Measurements from ENCODE around the gene NMRAL1. TPM values are rescaled to one million over a fixed set of nuclear protein-coding genes. Genes with fewer than 3 reads are reported as not detected.

Gene NMRAL1
- total RNA-seq, 1 experiment from 2014 or later: 48.6 TPM

DNA sequence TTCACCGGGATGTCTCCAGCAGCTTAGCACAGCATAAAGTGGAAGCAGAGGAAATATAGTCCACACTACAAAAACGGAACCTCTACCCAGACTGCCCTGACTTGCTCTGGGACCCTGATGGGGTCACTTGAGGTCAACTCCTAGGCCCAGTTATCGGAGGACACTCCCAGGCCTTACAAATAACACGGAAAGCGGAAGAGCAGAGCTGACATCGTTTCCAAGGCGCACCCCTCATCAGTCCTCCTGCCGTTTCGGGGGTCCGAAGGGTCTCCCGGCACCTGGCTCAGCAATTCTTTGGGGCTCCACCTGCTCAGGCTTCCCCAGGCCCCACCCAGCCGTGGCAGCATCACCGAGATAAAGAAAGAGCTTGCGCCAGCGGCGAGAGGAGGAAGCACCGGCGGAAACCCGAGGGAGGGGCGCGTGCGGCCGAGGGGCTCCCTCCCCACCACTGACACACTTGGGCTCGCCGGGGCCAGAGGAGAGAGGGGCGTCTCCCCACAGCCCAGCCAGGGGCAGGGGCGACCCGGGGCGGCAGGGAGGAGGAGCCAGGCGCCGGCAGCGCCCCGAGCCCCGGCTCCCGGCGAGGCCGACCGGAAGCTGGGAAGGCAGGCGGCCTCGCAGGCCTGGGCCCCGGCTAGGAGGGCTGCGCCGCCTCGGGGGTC lies 58.8 kb downstream of the NMRAL1 start:
- H3K27ac Mint-ChIP-seq (ENCODE audit: low read depth, unreplicated experiment): peak overlapping the region; percentile 60
- intact Hi-C loops (cut with micrococcal nuclease): no loop called here
- H3K4me3 Mint-ChIP-seq (ENCODE audit: unreplicated experiment): peak overlapping the region; percentile 86
- CTCF ChIA-PET: interaction anchor here (0.6 to 5.1 kb wide), 4 partner anchors 11 to 139 kb away, joined by 3 to 40 read pairs (median 4); no protein-coding TSS in a partner anchor
- TF ChIP-seq, protein P1, sequence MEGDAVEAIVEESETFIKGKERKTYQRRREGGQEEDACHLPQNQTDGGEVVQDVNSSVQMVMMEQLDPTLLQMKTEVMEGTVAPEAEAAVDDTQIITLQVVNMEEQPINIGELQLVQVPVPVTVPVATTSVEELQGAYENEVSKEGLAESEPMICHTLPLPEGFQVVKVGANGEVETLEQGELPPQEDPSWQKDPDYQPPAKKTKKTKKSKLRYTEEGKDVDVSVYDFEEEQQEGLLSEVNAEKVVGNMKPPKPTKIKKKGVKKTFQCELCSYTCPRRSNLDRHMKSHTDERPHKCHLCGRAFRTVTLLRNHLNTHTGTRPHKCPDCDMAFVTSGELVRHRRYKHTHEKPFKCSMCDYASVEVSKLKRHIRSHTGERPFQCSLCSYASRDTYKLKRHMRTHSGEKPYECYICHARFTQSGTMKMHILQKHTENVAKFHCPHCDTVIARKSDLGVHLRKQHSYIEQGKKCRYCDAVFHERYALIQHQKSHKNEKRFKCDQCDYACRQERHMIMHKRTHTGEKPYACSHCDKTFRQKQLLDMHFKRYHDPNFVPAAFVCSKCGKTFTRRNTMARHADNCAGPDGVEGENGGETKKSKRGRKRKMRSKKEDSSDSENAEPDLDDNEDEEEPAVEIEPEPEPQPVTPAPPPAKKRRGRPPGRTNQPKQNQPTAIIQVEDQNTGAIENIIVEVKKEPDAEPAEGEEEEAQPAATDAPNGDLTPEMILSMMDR (IDR thresholded peaks at IDR 0.05; ENCODE audit: unreplicated experiment): no peak
- H3K36me3 Mint-ChIP-seq (ENCODE audit: insufficient read depth, unreplicated experiment): peaks cover 5% of the 10 kb centered on the region
- peak; percentile 27 for DNase-seq (ENCODE audit: unreplicated experiment)
- no TSS peak for BruUV-seq (replicated peaks)
- no peaks in the 10 kb centered on the region for H3K9me3 Mint-ChIP-seq (ENCODE audit: unreplicated experiment)
- H3K4me1 Mint-ChIP-seq (ENCODE audit: insufficient read depth, unreplicated experiment): peaks cover 22% of the 10 kb centered on the region
- POLR2A ChIA-PET: interaction anchor here (0.6 to 2.4 kb wide), 8 partner anchors 10 to 418 kb away, joined by 3 to 9 read pairs (median 4); partner anchors contain the start of genes DNAJA3 and NMRAL1
- H3K27me3 Mint-ChIP-seq (ENCODE audit: insufficient read depth, unreplicated experiment): no peaks in the 10 kb centered on the region

DNA sequence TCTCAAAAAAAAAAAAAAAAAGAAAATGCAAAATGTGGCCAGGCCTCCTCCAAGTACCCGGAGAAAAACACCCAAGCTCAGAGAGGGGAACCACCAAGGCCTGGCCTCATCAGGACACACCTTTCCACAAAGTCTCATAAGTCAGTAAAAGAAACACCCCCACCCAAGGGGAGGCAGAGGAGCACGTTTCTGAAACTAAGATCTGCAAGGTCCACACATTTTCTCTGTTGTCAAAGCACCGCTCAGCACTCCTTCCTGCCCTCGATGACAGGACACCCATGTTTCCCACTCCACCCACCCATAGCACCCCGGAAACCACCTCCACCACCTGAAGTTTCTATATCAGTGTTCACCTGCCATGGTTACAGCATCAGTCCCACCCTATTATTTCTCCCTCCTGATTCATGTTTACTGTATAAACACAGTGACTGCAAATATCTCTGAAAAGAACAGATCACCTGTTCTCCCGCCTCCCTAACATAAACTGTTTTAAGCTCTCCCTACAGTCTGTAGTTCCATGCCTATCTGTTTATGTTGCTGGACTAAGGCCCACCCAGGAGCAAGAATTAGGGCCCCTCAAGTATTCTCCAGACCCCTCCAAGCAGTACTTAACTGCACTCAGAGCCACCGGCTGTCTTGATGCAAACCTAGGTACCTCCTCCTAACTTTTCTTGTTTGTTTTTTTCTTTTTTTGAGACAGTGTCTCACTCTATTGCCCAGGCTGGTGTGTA lies 60.1 kb downstream of the NMRAL1 start:
- TF ChIP-seq, protein P1 (IDR thresholded peaks at IDR 0.05; ENCODE audit: unreplicated experiment): no peak

DNA sequence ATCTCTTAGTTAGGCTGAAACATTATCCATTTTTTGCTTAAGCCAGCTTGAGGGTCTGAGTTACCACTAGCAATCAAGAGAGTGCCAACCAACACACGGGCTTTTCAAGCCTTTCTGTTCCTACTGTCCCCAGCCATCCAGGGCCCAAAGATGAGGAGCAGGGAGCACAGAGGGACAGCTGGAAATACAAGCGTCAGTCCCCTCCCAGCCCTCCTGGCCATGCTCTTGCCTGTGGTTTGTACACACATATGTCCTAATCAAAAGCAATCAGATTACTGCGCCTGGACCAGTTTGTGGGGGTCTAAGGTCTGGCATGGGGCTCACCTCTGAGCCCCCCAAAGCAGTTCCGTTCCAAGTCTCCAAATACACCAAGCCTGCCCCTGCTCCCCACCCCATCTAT lies 61.6 kb downstream of the NMRAL1 start:
- CTCF ChIA-PET: interaction anchor here (0.6 to 4.9 kb wide), 3 partner anchors 11 to 59 kb away, joined by 4 to 40 read pairs (median 13); no protein-coding TSS in a partner anchor

More for the DNA sequence above, 60.1 kb downstream of the NMRAL1 start:
- BruUV-seq (replicated peaks): no TSS peak
- Mint-ChIP-seq H3K27me3 (ENCODE audit: insufficient read depth, unreplicated experiment) (no peaks in the 10 kb centered on the region), H3K36me3 (ENCODE audit: insufficient read depth, unreplicated experiment) (peaks cover 5% of the 10 kb centered on the region), H3K27ac (ENCODE audit: low read depth, unreplicated experiment) (no peak overlapping the region), H3K4me1 (ENCODE audit: insufficient read depth, unreplicated experiment) (peaks cover 27% of the 10 kb centered on the region), H3K9me3 (ENCODE audit: unreplicated experiment) (no peaks in the 10 kb centered on the region), H3K4me3 (ENCODE audit: unreplicated experiment) (no peak overlapping the region)
- CTCF ChIA-PET: interaction anchor here (0.8 to 5.1 kb wide), 7 partner anchors 9 to 172 kb away, joined by 4 to 40 read pairs (median 5); no protein-coding TSS in a partner anchor
- DNase-seq (ENCODE audit: unreplicated experiment): no peak
- POLR2A ChIA-PET: interaction anchor here (0.6 to 2.4 kb wide), 2 partner anchors 12 to 80 kb away, joined by 3 to 9 read pairs; no protein-coding TSS in a partner anchor
- intact Hi-C loops (cut with micrococcal nuclease): no loop called here

More for the DNA sequence above, 61.6 kb downstream of the NMRAL1 start:
- TF ChIP-seq, protein P1 (IDR thresholded peaks at IDR 0.05; ENCODE audit: unreplicated experiment): no peak
- BruUV-seq (replicated peaks): no TSS peak
- no peak overlapping the region for H3K4me3 Mint-ChIP-seq (ENCODE audit: unreplicated experiment)
- intact Hi-C loops (cut with micrococcal nuclease): no loop called here
- no peak overlapping the region for H3K27ac Mint-ChIP-seq (ENCODE audit: low read depth, unreplicated experiment)
- DNase-seq (ENCODE audit: unreplicated experiment): no peak
- H3K4me1 Mint-ChIP-seq (ENCODE audit: insufficient read depth, unreplicated experiment): peaks cover 27% of the 10 kb centered on the region
- H3K36me3 Mint-ChIP-seq (ENCODE audit: insufficient read depth, unreplicated experiment): peaks cover 5% of the 10 kb centered on the region
- H3K27me3 Mint-ChIP-seq (ENCODE audit: insufficient read depth, unreplicated experiment): no peaks in the 10 kb centered on the region
- H3K9me3 Mint-ChIP-seq (ENCODE audit: unreplicated experiment): no peaks in the 10 kb centered on the region
- POLR2A ChIA-PET: no interaction called here
